Measurements from ENCODE around the gene DMRTA2. TPM values are rescaled to one million over a fixed set of nuclear protein-coding genes. Genes with fewer than 3 reads are reported as not detected.

The DMRTA2 gene
- total and polyA plus RNA-seq, 2 of the 8 experiments (the other 6 are each of a cell fraction or from before 2014, with no cell fraction given): not detected

DNA sequence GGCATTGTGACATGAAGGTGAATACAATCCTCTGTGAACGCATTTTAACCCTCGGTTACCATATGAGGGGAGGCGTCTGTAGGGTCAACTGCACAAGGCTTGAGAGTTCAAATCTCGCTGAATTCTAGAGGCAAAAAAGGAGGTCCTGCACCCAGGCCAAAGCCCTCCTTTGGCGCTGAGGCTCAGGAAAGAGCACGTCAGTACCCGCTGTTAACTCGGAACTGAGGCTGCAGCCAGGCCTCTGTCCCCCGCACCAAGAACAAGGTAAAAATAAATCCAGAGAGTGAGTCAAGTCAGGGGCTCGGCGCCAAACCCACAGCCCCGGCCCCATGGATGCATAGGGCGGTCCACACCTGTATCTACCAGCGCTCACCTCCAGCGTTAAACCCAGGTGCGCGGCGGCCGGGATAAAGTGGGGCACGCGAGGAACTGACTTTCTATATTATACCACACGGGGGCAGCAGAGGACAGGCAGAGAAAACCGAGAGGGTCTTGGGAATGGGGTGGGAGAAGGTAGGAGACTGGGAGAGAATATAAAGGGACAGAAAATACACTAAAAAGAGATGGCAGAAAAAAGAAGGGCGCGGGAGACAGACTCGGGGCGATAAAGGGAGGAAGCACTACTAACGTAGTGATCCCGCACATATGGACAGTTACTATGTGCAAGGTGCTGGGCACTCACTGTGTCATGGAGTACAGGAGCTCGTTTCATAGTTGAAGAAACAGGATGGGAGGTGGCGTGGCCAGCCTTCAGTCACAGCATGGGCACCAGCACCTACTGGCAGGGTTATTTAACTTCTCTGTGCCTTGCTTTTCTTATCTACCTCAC is 54.9 kb downstream of the DMRTA2 start:
- H3K27me3 ChIP-seq (replicated peaks in 1 of 4; ENCODE audit: control insufficient read depth in 3 of 4, extremely low read depth in 1 of 4, insufficient read depth in 3 of 4, low read length in 3 of 4): peaks cover 3 to 18% (median 12%) of the 10 kb centered on the region in 4 experiments; a peak in 5 of 7 replicates
- TF ChIP-seq KDM5A (IDR thresholded peaks at IDR 0.05; ENCODE audit: low read length) (no peak), RAD21 (IDR thresholded peaks at IDR 0.05 in 1 of 2, conservative IDR thresholded peaks at IDR 0.05 in 1 of 2; ENCODE audit: low read depth in 2 of 2, low read length in 2 of 2) (peak; percentile 94), BACH1 (IDR thresholded peaks at IDR 0.05; ENCODE audit: low read length) (peak; percentile 49; the same call in 1 of the 2 replicates), CTCF (IDR thresholded peaks at IDR 0.05; ENCODE audit: control extremely low read depth in 1 of 3, insufficient read depth in 1 of 3, low read depth in 1 of 3, low read length in 3 of 3) (peak; percentile 58 to 81 (median 62)), SP4 (IDR thresholded peaks at IDR 0.05; ENCODE audit: low read length) (no peak), MAFK (IDR thresholded peaks at IDR 0.05; ENCODE audit: low read depth, low read length) (no peak), JUND (IDR thresholded peaks at IDR 0.05; ENCODE audit: low read length) (peak; percentile 26; the same call in 1 of the 2 replicates)
- TF ChIP-seq, protein P1, sequence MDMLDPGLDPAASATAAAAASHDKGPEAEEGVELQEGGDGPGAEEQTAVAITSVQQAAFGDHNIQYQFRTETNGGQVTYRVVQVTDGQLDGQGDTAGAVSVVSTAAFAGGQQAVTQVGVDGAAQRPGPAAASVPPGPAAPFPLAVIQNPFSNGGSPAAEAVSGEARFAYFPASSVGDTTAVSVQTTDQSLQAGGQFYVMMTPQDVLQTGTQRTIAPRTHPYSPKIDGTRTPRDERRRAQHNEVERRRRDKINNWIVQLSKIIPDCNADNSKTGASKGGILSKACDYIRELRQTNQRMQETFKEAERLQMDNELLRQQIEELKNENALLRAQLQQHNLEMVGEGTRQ (IDR thresholded peaks at IDR 0.05; ENCODE audit: low read length): no peak

More for the DNA sequence above, 54.9 kb downstream of the DMRTA2 start:
- no peak overlapping the region for H4K5ac ChIP-seq (ENCODE audit: insufficient read length, low read depth, low read length)
- peak in 1 of 2 experiments; percentile 92 for DNase-seq (ENCODE audit: low read depth in 1 of 2, low spot score in 2 of 2)
- WGBS, 2 experiments (ENCODE audit: extremely low coverage in 1 of 2, insufficient coverage in 1 of 2, insufficient read length in 1 of 2, insufficient replicate concordance in 2 of 2, low coverage in 1 of 2, low lambda C conversion rate in 2 of 2, missing lambda C conversion rate in 1 of 2): 28% methylated on average over 31 of the region's 31 CpGs; no CpG with 5 or more reads in 1 of the 2 experiments
- no peak overlapping the region for H2BK5ac ChIP-seq (ENCODE audit: low read depth, low read length)
- no peak overlapping the region for H2BK120ac ChIP-seq (replicated peaks; ENCODE audit: low read depth, low read length)
- H3K79me1 ChIP-seq (ENCODE audit: low read depth, low read length): no peaks in the 10 kb centered on the region
- no peak overlapping the region for H3K56ac ChIP-seq (replicated peaks; ENCODE audit: insufficient read length, low read depth, low read length)
- CTCF ChIA-PET (ENCODE audit: partially characterized antibody): interaction anchor here (0.6 to 4.5 kb wide), 26 partner anchors 8 to 823 kb away, joined by 3 to 43 read pairs (median 4); partner anchors contain the start of genes DMRTA2, ELAVL4 and FAF1
- H3K23me2 ChIP-seq (ENCODE audit: low read depth, low read length): peaks cover 6% of the 10 kb centered on the region; the same call in 1 of the 2 replicates
- H4K8ac ChIP-seq (ENCODE audit: extremely low read depth, insufficient read depth, low read length): no peak overlapping the region
- no peak overlapping the region for H3K18ac ChIP-seq (ENCODE audit: extremely low read depth, low read length)
- 0 out of 8 replicates have a peak overlapping the region, but pooled peaks of 1 of the 4 experiments have one; percentile 28 for H3K4me3 ChIP-seq (ENCODE audit: extremely low read depth in 1 of 4, insufficient read depth in 2 of 4, low read depth in 3 of 4, low read length in 4 of 4)
- peaks cover 0 to 3% of the 10 kb centered on the region in 2 experiments for H4K20me1 ChIP-seq (replicated peaks in 1 of 2; ENCODE audit: control insufficient read depth in 1 of 2, insufficient read depth in 2 of 2, low read length in 2 of 2)
- H4K91ac ChIP-seq (replicated peaks; ENCODE audit: insufficient read length, low read length): no peak overlapping the region
- no peak overlapping the region for H2AK5ac ChIP-seq (ENCODE audit: low read depth, low read length)
- no peak overlapping the region for H3K27ac ChIP-seq (ENCODE audit: low read depth, low read length)
- no peak overlapping the region for H2BK20ac ChIP-seq (ENCODE audit: low read length)
- peak overlapping the region; percentile 7 to 26; a peak in 2 of 4 replicates for H3K4me2 ChIP-seq (ENCODE audit: insufficient read depth in 1 of 2, low read depth in 2 of 2, low read length in 2 of 2)
- H2AFZ ChIP-seq (ENCODE audit: low read length): no peak overlapping the region
- no peaks in the 10 kb centered on the region for H3K9me3 ChIP-seq (ENCODE audit: insufficient read depth in 2 of 2, low read depth in 1 of 2, low read length in 1 of 2)
- no peak overlapping the region for H3K4ac ChIP-seq (replicated peaks; ENCODE audit: insufficient read length, low read depth, low read length)
- no peak overlapping the region for H3K23ac ChIP-seq (ENCODE audit: insufficient read length)
- H3K9ac ChIP-seq (replicated peaks in 1 of 4; ENCODE audit: extremely low read depth in 1 of 4, low read depth in 3 of 4, low read length in 3 of 4): no peak overlapping the region
- H3K4me1 ChIP-seq (replicated peaks in 1 of 4; ENCODE audit: control insufficient read depth in 3 of 4, insufficient read depth in 4 of 4, low read length in 3 of 4): no peaks in the 10 kb centered on the region
- POLR2A ChIA-PET (ENCODE audit: partially characterized antibody): no interaction called here
- no peak overlapping the region for H2BK15ac ChIP-seq (ENCODE audit: low read length)
- no peak overlapping the region for H2BK12ac ChIP-seq (ENCODE audit: low read depth, low read length)
- no peak for FAIRE-seq
- no peaks in the 10 kb centered on the region for H3K79me2 ChIP-seq (ENCODE audit: control insufficient read depth in 1 of 2, insufficient read depth in 2 of 2, low read length in 2 of 2)
- H3K14ac ChIP-seq (ENCODE audit: insufficient read length): no peak overlapping the region
- H3K36me3 ChIP-seq (ENCODE audit: control insufficient read depth in 2 of 4, insufficient read depth in 4 of 4, low read length in 3 of 4): no peaks in the 10 kb centered on the region

Data from H1 (cell line).